Skin of body (tissue), 2 donors: ENCODE data around the gene MYF6. TPM values are rescaled to one million over a fixed set of nuclear protein-coding genes. Genes with fewer than 3 reads are reported as not detected.

ENCODE experiments used
- DNase-seq: peaks from one replicate; lab custom pipeline; 2025; lab: John Stamatoyannopoulos, UW
- total RNA-seq: library from RNA; depleted of rRNA; stranded (reverse); fragments of >200 nt; gene quantifications from one replicate; pipeline ENCODE4 v1.2.3, GENCODE V29; 2014

The MYF6 gene
- total RNA-seq, 1 donor from 2014 or later = 9.8 TPM

GRCh38 chr12:80704420-80704819, 3.0 kb upstream of the MYF6 start:
- DNase-seq = no peak

GRCh38 chr12:80707830-80708258, 410 bp downstream of the MYF6 start:
- no peak for DNase-seq

- DNase-seq = no peak
Observed at GRCh38 chr12:80708259-80708974, 983 bp downstream of the MYF6 start.

GRCh38 chr12:80708975-80709328, 1.5 kb downstream of the MYF6 start:
- no peak for DNase-seq

- no peak for DNase-seq
Observed at GRCh38 chr12:80709811-80710726, 2.6 kb downstream of the MYF6 start.

- no peak for DNase-seq
Observed at GRCh38 chr12:80710727-80711449, 3.5 kb downstream of the MYF6 start.

GRCh38 chr12:80711866-80712265, 4.4 kb downstream of the MYF6 start:
- no peak for DNase-seq

- DNase-seq = no peak
Observed at GRCh38 chr12:80712866-80713265, 5.4 kb downstream of the MYF6 start.

GRCh38 chr12:80713419-80713818, 6.0 kb downstream of the MYF6 start:
- DNase-seq = no peak

- DNase-seq = no peak
Observed at GRCh38 chr12:80714055-80714454, 6.6 kb downstream of the MYF6 start.

GRCh38 chr12:80714846-80715245, 7.4 kb downstream of the MYF6 start:
- DNase-seq = no peak

- no peak for DNase-seq
Observed at GRCh38 chr12:80715713-80716249, 8.3 kb downstream of the MYF6 start.

GRCh38 chr12:80716696-80717469, 9.4 kb downstream of the MYF6 start, which contains the start of gene MYF5:
MYF5 (plus strand) TSS chr12:80716912; CDS start chr12:80717064, 152 bp downstream.
- no peak for DNase-seq

- peak; percentile 23 for DNase-seq
Observed at GRCh38 chr12:80717856-80718255, 10.4 kb downstream of the MYF6 start.

GRCh38 chr12:80720516-80720915, 13.1 kb downstream of the MYF6 start:
- no peak for DNase-seq

- no peak for DNase-seq
Observed at GRCh38 chr12:80721326-80721725, 13.9 kb downstream of the MYF6 start.

GRCh38 chr12:80745851-80746505, 38.5 kb downstream of the MYF6 start:
- DNase-seq = peak; percentile 8

- DNase-seq = no peak
Observed at GRCh38 chr12:80747800-80748199, 40.4 kb downstream of the MYF6 start.

- no peak for DNase-seq
Observed at GRCh38 chr12:80749456-80749855, 42.0 kb downstream of the MYF6 start.

- DNase-seq = no peak
Observed at GRCh38 chr12:80752464-80752863, 45.0 kb downstream of the MYF6 start.
